K562 (cell line): ENCODE data around the gene IL12RB2. TPM values are rescaled to one million over a fixed set of nuclear protein-coding genes. Genes with fewer than 3 reads are reported as not detected.
A peak's percentile ranks its signal among the peaks of the same experiment; 100 is the strongest.

Experiments
- FUS ChIP-seq: fragments of 200-400 bp; formaldehyde crosslinking; optimal IDR thresholded peaks from 2 replicates; pipeline ENCODE3; 2017; ENCODE audit warnings: low read depth, low read length
- KDM4B ChIP-seq, 2 experiments: fragments of 450-650 bp in 1 of 2; sonication (generic) in 1 of 2; IDR thresholded peaks; 2 replicates each; pipeline ENCODE4 v1.6.1; 2016 to 2017; ENCODE audit warnings: borderline replicate concordance in 2 of 2, antibody characterized with exemption in 1 of 2, low read depth in 1 of 2, mild to moderate bottlenecking in 1 of 2
- NCOA1 ChIP-seq: fragments of 450-650 bp; IDR thresholded peaks from 2 replicates; pipeline ENCODE4 v1.6.1; 2016; ENCODE audit warnings: low read depth
- NR2F6 ChIP-seq: fragments of 450-650 bp; formaldehyde crosslinking; IDR thresholded peaks from 2 replicates; pipeline ENCODE4 v1.4.0; 2020; ENCODE audit warnings: mild to moderate bottlenecking
- NUFIP1 ChIP-seq: fragments of 450-650 bp; IDR thresholded peaks from 2 replicates; pipeline ENCODE4 v1.6.1; 2018; ENCODE audit not compliant: partially characterized antibody
- STAT5B ChIP-seq: fragments of 250-450 bp; sonication (Bioruptor Pico); IDR thresholded peaks from 2 replicates; pipeline ENCODE4 v1.8.0; 2021; ENCODE audit warnings: mild to moderate bottlenecking, inconsistent platforms
- XRCC5 ChIP-seq: fragments of 200-400 bp; formaldehyde crosslinking; IDR thresholded peaks from 2 replicates; pipeline ENCODE4 v1.6.1; 2017; ENCODE audit warnings: low read depth, mild to moderate bottlenecking, low read length
- ZFP36 ChIP-seq: fragments of 150-350 bp; IDR thresholded peaks from 2 replicates; pipeline ENCODE4 v1.6.1; 2018; ENCODE audit warnings: low read length, low read depth; ENCODE audit not compliant: partially characterized antibody
- ZNF121 ChIP-seq: sonication (generic); formaldehyde crosslinking; conservative IDR thresholded peaks from 2 replicates; pipeline ENCODE4 v1.8.0; 2022; ENCODE audit warnings: missing genetic modification reagents
- polyA plus RNA-seq, 8 experiments: library from polyadenylated mRNA; depleted of rRNA in 4 of 8; stranded (reverse) in 5 of 8; unstranded in 3 of 8; fragments of >200 nt; fragmentation: Nextera tagmentation in 2 of 8; fragmentation: Illumina TruSeq in 1 of 8; extraction: Ambion mirVana in 2 of 8; extraction: Trizol in 1 of 8; gene quantifications; 2 replicates each; pipeline versions ENCODE4 v1.2.1 to v1.2.3, GENCODE V29; 2011 to 2014; ENCODE audit warnings: inconsistent platforms in 1 of 8, missing spikeins in 1 of 8
- total RNA-seq, 7 experiments: library from RNA; depleted of rRNA in 6 of 7; stranded (reverse); fragments of >200 nt in 6 of 7; fragmentation: Illumina TruSeq in 2 of 7; extraction: Trizol in 2 of 7; gene quantifications; 2 replicates each; pipeline versions ENCODE4 v1.2.1 to v1.2.3, GENCODE V29; 2011 to 2021; ENCODE audit warnings: low replicate concordance in 1 of 7
- TF ChIP-seq, protein P1 (sequence below): fragments of 250-450 bp; sonication (Bioruptor Pico); IDR thresholded peaks from 2 replicates; pipeline ENCODE4 v1.9.0; 2021; ENCODE audit warnings: mild to moderate bottlenecking, inconsistent platforms
- TF ChIP-seq, protein P2 (sequence below), 3 experiments: fragments of 200-800 bp in 1 of 3; fragments of 250-450 bp in 1 of 3; fragments of 450-650 bp in 1 of 3; sonication (Bioruptor Pico) in 1 of 3; sonication (Bioruptor generic) in 1 of 3; formaldehyde crosslinking in 1 of 3; IDR thresholded peaks; 2 replicates each; pipeline versions ENCODE4 v1.6.1 to v1.8.0; 2016 to 2022; ENCODE audit warnings: mild to moderate bottlenecking in 2 of 3, missing genetic modification characterization in 2 of 3, missing compliant biosample characterization in 1 of 3, moderate library complexity in 1 of 3
- TF ChIP-seq, protein P3 (sequence below), 2 experiments: IDR thresholded peaks; 2 replicates each; pipeline ENCODE4 v1.6.1; 2011; ENCODE audit warnings: borderline replicate concordance in 1 of 2, control low read depth in 1 of 2, low read depth in 1 of 2, low read length in 1 of 2, mild to moderate bottlenecking in 1 of 2, mixed read lengths in 1 of 2, moderate library complexity in 1 of 2; ENCODE audit not compliant: insufficient read depth in 1 of 2, insufficient read length in 1 of 2, poor library complexity in 1 of 2, severe bottlenecking in 1 of 2; ENCODE audit errors: extremely low read depth in 1 of 2
- TF ChIP-seq, protein P4 (sequence below): fragments of 250-450 bp; sonication (Bioruptor Pico); IDR thresholded peaks from 2 replicates; pipeline ENCODE4 v1.4.0; 2020; ENCODE audit warnings: mild to moderate bottlenecking
- TF ChIP-seq, protein P5 (sequence below): sonication (generic); formaldehyde crosslinking; IDR thresholded peaks from 2 replicates; pipeline ENCODE4 v1.8.1; 2023; ENCODE audit warnings: mild to moderate bottlenecking, missing genetic modification reagents

IL12RB2 gene
- total and polyA plus RNA-seq, 9 of the 15 experiments (the other 6 are each of a cell fraction or from before 2014, with no cell fraction given), result 0.39 to 3.3 (median 1.9) TPM

DNA sequence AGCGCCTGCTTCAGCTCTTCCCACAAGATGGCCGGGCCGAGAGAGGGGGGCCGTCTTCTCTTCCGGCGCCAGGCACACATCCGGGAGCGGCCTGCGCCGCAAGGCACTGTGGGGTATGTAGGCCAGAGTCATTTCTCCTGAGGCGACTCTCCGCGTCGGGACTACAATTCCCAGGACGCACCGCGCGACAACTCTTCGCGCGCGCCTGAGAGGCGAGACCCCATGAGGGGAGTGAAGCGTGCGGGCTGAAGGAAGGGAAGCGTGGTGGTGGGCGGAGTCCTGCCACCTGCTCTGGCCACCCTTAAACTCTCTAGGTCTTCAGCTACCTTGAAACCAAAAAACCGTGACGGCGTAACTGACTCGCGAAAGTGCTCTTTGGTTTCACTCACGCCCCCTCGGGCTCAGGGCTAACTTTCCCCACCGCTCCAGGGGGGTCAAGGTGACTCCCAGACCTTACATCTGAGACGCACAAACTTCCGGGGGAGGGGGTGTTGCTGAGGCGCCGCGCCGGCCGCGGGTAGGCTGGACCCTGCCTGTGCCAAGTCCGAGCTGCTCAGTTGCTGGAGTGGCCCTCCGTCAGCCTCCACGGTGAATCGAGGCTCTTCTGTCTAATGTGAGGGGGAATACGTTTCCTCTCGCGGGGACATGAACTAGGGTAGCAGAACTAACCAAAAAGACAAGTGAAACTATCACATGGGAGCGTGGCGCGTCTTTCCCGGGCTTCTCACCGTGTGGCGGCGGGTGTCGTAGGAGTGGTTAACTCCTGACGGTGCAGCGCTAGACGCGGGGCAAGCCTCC is 122.9 kb downstream of the IL12RB2 start, which contains the start of gene SERBP1 (continued):
- TF ChIP-seq, protein P1, sequence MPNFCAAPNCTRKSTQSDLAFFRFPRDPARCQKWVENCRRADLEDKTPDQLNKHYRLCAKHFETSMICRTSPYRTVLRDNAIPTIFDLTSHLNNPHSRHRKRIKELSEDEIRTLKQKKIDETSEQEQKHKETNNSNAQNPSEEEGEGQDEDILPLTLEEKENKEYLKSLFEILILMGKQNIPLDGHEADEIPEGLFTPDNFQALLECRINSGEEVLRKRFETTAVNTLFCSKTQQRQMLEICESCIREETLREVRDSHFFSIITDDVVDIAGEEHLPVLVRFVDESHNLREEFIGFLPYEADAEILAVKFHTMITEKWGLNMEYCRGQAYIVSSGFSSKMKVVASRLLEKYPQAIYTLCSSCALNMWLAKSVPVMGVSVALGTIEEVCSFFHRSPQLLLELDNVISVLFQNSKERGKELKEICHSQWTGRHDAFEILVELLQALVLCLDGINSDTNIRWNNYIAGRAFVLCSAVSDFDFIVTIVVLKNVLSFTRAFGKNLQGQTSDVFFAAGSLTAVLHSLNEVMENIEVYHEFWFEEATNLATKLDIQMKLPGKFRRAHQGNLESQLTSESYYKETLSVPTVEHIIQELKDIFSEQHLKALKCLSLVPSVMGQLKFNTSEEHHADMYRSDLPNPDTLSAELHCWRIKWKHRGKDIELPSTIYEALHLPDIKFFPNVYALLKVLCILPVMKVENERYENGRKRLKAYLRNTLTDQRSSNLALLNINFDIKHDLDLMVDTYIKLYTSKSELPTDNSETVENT (CRISPR knock-in tag), result 0 out of 2 replicates have a peak, but pooled peaks have one; percentile 6
- TF ChIP-seq ZFP36 (peak; percentile 28), NUFIP1 (no peak), FUS (no peak), NCOA1 (0 out of 2 replicates have a peak, but pooled peaks have one; percentile 20), STAT5B (no peak), KDM4B (IDR thresholded peaks at IDR 0.05; ENCODE audit: borderline replicate concordance in 2 of 2, low read depth in 1 of 2) (peak in 1 of 2 experiments; percentile 97; a peak in 2 of 4 replicates), ZNF121 (CRISPR knock-in tag) (peak; percentile 92), XRCC5 (0 out of 2 replicates have a peak, but pooled peaks have one; percentile 56), NR2F6 (CRISPR knock-in tag) (no peak)
- TF ChIP-seq, protein P2, sequence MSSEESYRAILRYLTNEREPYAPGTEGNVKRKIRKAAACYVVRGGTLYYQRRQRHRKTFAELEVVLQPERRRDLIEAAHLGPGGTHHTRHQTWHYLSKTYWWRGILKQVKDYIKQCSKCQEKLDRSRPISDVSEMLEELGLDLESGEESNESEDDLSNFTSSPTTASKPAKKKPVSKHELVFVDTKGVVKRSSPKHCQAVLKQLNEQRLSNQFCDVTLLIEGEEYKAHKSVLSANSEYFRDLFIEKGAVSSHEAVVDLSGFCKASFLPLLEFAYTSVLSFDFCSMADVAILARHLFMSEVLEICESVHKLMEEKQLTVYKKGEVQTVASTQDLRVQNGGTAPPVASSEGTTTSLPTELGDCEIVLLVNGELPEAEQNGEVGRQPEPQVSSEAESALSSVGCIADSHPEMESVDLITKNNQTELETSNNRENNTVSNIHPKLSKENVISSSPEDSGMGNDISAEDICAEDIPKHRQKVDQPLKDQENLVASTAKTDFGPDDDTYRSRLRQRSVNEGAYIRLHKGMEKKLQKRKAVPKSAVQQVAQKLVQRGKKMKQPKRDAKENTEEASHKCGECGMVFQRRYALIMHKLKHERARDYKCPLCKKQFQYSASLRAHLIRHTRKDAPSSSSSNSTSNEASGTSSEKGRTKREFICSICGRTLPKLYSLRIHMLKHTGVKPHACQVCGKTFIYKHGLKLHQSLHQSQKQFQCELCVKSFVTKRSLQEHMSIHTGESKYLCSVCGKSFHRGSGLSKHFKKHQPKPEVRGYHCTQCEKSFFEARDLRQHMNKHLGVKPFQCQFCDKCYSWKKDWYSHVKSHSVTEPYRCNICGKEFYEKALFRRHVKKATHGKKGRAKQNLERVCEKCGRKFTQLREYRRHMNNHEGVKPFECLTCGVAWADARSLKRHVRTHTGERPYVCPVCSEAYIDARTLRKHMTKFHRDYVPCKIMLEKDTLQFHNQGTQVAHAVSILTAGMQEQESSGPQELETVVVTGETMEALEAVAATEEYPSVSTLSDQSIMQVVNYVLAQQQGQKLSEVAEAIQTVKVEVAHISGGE (CRISPR knock-in tag; IDR thresholded peaks at IDR 0.05), result peak in 2 of 3 experiments; percentile 50 to 87; a peak in 2 of 6 replicates
- TF ChIP-seq, protein P3, sequence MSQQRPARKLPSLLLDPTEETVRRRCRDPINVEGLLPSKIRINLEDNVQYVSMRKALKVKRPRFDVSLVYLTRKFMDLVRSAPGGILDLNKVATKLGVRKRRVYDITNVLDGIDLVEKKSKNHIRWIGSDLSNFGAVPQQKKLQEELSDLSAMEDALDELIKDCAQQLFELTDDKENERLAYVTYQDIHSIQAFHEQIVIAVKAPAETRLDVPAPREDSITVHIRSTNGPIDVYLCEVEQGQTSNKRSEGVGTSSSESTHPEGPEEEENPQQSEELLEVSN (IDR thresholded peaks at IDR 0.05; ENCODE audit: borderline replicate concordance in 1 of 2, extremely low read depth in 1 of 2, insufficient read depth in 1 of 2, insufficient read length in 1 of 2, low read depth in 1 of 2, low read length in 1 of 2, poor library complexity in 1 of 2, severe bottlenecking in 1 of 2), result peak; percentile 83 to 93
- TF ChIP-seq, protein P4, sequence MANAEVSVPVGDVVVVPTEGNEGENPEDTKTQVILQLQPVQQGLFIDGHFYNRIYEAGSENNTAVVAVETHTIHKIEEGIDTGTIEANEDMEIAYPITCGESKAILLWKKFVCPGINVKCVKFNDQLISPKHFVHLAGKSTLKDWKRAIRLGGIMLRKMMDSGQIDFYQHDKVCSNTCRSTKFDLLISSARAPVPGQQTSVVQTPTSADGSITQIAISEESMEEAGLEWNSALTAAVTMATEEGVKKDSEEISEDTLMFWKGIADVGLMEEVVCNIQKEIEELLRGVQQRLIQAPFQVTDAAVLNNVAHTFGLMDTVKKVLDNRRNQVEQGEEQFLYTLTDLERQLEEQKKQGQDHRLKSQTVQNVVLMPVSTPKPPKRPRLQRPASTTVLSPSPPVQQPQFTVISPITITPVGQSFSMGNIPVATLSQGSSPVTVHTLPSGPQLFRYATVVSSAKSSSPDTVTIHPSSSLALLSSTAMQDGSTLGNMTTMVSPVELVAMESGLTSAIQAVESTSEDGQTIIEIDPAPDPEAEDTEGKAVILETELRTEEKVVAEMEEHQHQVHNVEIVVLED (CRISPR knock-in tag), result peak; percentile 65
- TF ChIP-seq, protein P5, sequence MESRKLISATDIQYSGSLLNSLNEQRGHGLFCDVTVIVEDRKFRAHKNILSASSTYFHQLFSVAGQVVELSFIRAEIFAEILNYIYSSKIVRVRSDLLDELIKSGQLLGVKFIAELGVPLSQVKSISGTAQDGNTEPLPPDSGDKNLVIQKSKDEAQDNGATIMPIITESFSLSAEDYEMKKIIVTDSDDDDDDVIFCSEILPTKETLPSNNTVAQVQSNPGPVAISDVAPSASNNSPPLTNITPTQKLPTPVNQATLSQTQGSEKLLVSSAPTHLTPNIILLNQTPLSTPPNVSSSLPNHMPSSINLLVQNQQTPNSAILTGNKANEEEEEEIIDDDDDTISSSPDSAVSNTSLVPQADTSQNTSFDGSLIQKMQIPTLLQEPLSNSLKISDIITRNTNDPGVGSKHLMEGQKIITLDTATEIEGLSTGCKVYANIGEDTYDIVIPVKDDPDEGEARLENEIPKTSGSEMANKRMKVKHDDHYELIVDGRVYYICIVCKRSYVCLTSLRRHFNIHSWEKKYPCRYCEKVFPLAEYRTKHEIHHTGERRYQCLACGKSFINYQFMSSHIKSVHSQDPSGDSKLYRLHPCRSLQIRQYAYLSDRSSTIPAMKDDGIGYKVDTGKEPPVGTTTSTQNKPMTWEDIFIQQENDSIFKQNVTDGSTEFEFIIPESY, result peak; percentile 49; the same call in 1 of the 2 replicates
